WI38 (cell line): Measurements from ENCODE around the gene MRPS24.

Source experiments
- H3K4me3 ChIP-seq: 2 replicates; pipeline ENCODE4 v1.5.1; 2011; ENCODE audit warnings: low read depth, mild to moderate bottlenecking, control low read depth, low read length
- CTCF ChIP-seq: IDR thresholded peaks from 2 replicates; pipeline ENCODE4 v1.5.1; 2012; ENCODE audit warnings: low read depth, mild to moderate bottlenecking, control low read depth, low read length

The MRPS24 gene

GRCh38 chr7:43869006-43869866 is at the start of gene MRPS24:
TSS of gene MRPS24 (minus strand) at chr7:43869517. CDS start at chr7:43869495, 22 bp downstream.
- TF ChIP-seq CTCF, result no peak
- peak within 1 kb of the TSS; percentile 75 for H3K4me3 ChIP-seq

- no peak for TF ChIP-seq CTCF
- H3K4me3 ChIP-seq, result no peak overlapping the region
Measured at GRCh38 chr7:43915907-43916306, 46.6 kb upstream of the MRPS24 start.

- TF ChIP-seq CTCF, result no peak
- H3K4me3 ChIP-seq, result no peak overlapping the region
Measured at GRCh38 chr7:43914795-43915194, 45.5 kb upstream of the MRPS24 start.

GRCh38 chr7:43906331-43907010 is 37.2 kb upstream of the MRPS24 start, which contains the start of gene URGCP:
TSS of gene URGCP (minus strand) at chr7:43906596. CDS start at chr7:43906575, 21 bp downstream.
- TF ChIP-seq CTCF, result no peak
- H3K4me3 ChIP-seq, result peak within 1 kb of the TSS; percentile 76

- H3K4me3 ChIP-seq, result peak overlapping the region; percentile 76
- no peak for TF ChIP-seq CTCF
Measured at GRCh38 chr7:43905956-43906330, 36.6 kb upstream of the MRPS24 start.

- H3K4me3 ChIP-seq, result peak overlapping the region; percentile 76
- no peak for TF ChIP-seq CTCF
Measured at GRCh38 chr7:43905209-43905946, 36.1 kb upstream of the MRPS24 start.
